Activated T-helper 9 cell treated with anti-CD3 and anti-CD28 coated beads, Interleukin-2, amount 50 U/mL, for 16 hours (primary cell): ENCODE results near the gene CNNM4.
A peak's percentile ranks its signal among the peaks of the same experiment; 100 is the strongest.

Experiments
- DNase-seq: peaks from one replicate; pipeline ENCODE4 v3.0.0-alpha.2; 2020; ENCODE audit warnings: low read depth

The CNNM4 gene

DNA sequence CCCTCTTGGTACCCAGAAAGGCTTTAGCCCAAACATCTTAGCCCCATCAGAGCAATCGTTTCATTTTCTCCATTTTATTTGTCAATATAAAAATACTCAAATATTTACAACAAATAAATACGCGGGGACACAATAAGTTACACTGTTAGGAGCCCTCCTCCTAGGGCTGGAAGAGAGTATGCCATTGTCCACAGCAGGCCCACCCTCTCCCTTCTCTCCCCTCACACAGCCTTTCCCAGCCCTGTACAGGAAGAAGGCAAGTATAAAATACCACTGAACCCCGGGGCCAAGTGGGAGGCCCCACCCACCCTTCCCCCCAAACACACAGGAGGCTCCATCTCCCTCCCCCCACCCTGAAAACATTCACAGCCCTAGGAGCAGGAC lies 99.0 kb downstream of the CNNM4 start:
- no peak for DNase-seq

DNA sequence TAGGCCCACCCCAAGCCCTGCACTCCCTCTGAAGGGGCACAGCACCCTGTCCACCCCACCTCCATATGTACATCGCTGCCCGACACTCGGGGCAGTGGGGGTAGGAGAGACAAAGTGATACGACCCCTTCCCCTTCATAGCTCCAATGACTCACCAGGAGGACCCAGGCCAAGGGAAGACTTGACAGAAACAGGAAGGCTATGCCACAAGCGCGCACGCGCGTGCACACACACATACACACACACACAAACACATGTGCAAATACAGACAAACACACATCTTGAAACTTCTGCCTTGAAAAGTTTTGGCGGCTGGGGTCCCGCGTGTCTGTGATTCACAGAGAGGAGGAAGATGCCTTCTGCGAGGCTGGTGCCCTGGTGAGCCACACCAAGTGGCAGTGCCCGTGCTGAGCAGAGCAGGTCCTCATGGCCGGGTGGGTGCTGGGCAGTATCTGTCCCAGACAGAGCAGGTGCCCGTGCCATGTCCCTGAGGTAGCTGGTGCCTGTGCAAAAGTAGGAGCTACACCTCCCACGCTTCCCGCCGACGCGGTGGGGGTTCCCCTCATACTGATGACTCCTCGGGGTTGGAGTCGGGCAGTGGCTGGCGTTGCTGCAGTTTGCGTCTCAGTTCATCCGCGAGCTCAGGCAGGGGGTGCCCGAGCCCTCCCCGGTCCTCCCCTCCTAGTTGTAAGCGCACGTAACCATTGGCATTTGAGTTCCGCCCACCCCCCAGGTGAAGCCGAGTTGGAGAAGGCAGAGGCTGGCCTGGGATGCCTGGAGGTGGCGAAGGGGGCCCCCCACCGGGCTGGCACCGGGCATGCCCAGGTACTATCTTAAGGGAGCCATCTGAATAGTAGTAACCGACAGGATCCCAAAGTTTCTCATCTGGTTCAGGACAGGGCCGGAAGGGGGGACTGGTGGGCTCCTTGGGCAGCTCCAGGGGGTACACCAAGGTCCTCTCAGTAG lies 99.6 kb downstream of the CNNM4 start:
- DNase-seq = peak; percentile 38

DNA sequence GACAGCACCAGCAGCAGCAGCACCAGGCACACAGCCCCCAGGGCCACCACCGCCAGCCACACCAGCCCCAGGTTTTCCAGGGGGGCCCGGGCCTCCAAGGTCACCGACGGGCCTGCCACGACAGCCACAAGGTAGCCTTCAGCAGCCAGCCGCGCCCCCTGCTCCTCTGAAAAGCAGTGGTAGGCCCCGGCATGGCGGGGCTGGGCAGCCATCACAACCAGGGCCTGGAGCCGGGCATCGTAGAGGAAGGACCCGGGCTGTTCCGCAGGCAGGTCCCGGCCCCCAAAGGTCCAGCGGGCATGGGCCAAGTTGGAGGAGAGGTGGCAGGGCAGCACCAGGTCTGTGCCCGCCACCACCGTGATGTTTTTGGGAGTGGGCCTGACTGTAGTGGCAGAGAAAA lies 100.4 kb downstream of the CNNM4 start:
- DNase-seq = no peak
